DND-41 (cell line): ENCODE measurements around the gene TRIP4.
"Not testable (repeated sequence)": the region's sequence is repeated elsewhere in the genome, so short reads cannot be mapped to it uniquely, and the experiment has no call there.

Experiments
- ATAC-seq: fragments of 200-7000 bp; cut with Tn5 transposase; 3 replicates; pipeline ENCODE4 v1.9.1; 2021; ENCODE audit warnings: low read depth; ENCODE audit not compliant: insufficient read depth
- DNase-seq: peaks from one replicate; pipeline ENCODE4 v3.0.0-alpha.2; 2020
- H2AFZ ChIP-seq: 2 replicates; pipeline ENCODE4 v1.6.0; 2012; ENCODE audit warnings: low read depth, low read length
- H3K27ac ChIP-seq: 2 replicates; pipeline ENCODE4 v1.5.1; 2012; ENCODE audit warnings: low read length, inconsistent platforms
- H3K27me3 ChIP-seq: fragments of 200-600 bp; sonication (generic); 2 replicates; pipeline ENCODE4 v1.6.0; 2012; ENCODE audit warnings: low read length, mild to moderate bottlenecking, inconsistent platforms; ENCODE audit not compliant: insufficient read depth, poor library complexity
- H3K36me3 ChIP-seq: 2 replicates; pipeline ENCODE4 v1.5.1; 2012; ENCODE audit warnings: low read length, inconsistent platforms; ENCODE audit not compliant: insufficient read depth
- H3K4me1 ChIP-seq: 2 replicates; pipeline ENCODE4 v1.5.1; 2012; ENCODE audit warnings: mild to moderate bottlenecking, low read length; ENCODE audit not compliant: insufficient read depth
- H3K4me2 ChIP-seq: 2 replicates; pipeline ENCODE4 v1.6.0; 2012; ENCODE audit warnings: mild to moderate bottlenecking, moderate library complexity, low read length, inconsistent platforms; ENCODE audit not compliant: insufficient read depth
- H3K4me3 ChIP-seq, 2 experiments: fragments of 200-600 bp in 1 of 2; shearing (Covaris generic) in 1 of 2; 2 replicates each; pipeline ENCODE4 v1.5.1; 2012 to 2016; ENCODE audit warnings: inconsistent platforms in 2 of 2, low read length in 2 of 2, mild to moderate bottlenecking in 2 of 2, low read depth in 1 of 2, moderate library complexity in 1 of 2
- H3K79me2 ChIP-seq: 2 replicates; pipeline ENCODE4 v1.6.0; 2012; ENCODE audit warnings: low read length, inconsistent platforms; ENCODE audit not compliant: insufficient read depth
- H3K9ac ChIP-seq: 2 replicates; pipeline ENCODE4 v1.6.0; 2012; ENCODE audit warnings: low read depth, mild to moderate bottlenecking, inconsistent platforms, low read length, moderate library complexity
- H3K9me3 ChIP-seq: 2 replicates; pipeline ENCODE4 v1.5.1; 2012; ENCODE audit warnings: low read length, moderate library complexity, mild to moderate bottlenecking, inconsistent platforms; ENCODE audit not compliant: insufficient read depth, severe bottlenecking
- H4K20me1 ChIP-seq: 2 replicates; pipeline ENCODE4 v1.6.0; 2012; ENCODE audit warnings: low read length; ENCODE audit not compliant: insufficient read depth
- CTCF ChIP-seq: IDR thresholded peaks from 2 replicates; pipeline ENCODE4 v1.5.1; 2012; ENCODE audit warnings: borderline replicate concordance, low read length, moderate library complexity, mild to moderate bottlenecking; ENCODE audit not compliant: poor library complexity, severe bottlenecking; ENCODE audit errors: extremely low read depth
- EZH2 ChIP-seq: IDR thresholded peaks from 3 replicates; pipeline ENCODE4 v1.6.1; 2012; ENCODE audit warnings: borderline replicate concordance, low read depth, mild to moderate bottlenecking, moderate library complexity, low read length, inconsistent platforms; ENCODE audit not compliant: severe bottlenecking

Gene TRIP4

DNA sequence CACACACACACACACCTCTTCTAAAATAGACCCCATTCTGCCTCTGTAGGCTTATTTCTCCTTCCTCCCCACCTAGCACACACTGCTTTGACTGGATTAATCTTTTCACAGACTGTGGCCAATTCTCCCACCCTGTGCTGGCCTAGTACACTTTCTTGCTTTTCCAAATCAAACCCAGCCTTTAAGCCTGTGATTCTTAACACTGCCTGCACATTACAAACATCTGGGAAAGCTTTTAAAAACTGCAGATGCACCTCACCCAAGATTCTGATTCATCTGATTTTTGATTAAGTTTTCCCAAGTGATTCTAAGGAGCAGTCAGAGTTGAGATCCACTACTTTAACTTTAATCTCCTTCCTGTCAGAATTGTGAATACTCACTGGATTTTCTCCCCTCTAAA is 44.4 kb upstream of the TRIP4 start:
- Histone ChIP-seq H3K9me3 (no peaks in the 10 kb centered on the region), H3K27ac (no peak overlapping the region), H3K9ac (no peak overlapping the region), H4K20me1 (no peaks in the 10 kb centered on the region), H2AFZ (no peak overlapping the region), H3K36me3 (peaks cover 13% of the 10 kb centered on the region; the same call in 1 of the 2 replicates), H3K4me3 (no peak overlapping the region), H3K4me2 (no peak overlapping the region), H3K4me1 (no peaks in the 10 kb centered on the region), H3K27me3 (no peaks in the 10 kb centered on the region), H3K79me2 (peaks cover 28% of the 10 kb centered on the region)
- TF ChIP-seq EZH2 (no peak), CTCF (no peak)
- no peak for DNase-seq
- no peak for ATAC-seq

DNA sequence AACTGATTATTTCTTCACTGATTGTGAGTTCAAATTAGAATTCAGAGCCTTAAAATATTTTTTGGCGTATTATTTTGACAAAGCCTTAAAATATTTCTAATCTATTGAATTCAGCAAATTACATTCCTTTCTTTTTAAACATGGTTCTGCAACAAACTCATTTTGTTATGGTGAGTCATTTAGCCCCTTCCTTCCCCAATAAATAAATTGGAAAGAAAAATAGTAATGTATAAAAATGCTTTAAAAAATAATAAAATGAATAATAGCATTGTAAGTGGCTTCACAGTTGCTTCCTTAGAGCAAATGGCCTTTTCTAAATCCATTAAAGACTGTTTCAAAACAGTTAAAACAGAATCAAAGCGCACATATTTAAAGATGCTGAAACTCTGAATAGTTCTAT is 43.8 kb upstream of the TRIP4 start:
- peaks cover 13% of the 10 kb centered on the region; the same call in 1 of the 2 replicates for H3K36me3 ChIP-seq
- H4K20me1 ChIP-seq: no peaks in the 10 kb centered on the region
- H3K4me3 ChIP-seq: no peak overlapping the region
- H3K9me3 ChIP-seq: no peaks in the 10 kb centered on the region
- H3K27me3 ChIP-seq: no peaks in the 10 kb centered on the region
- DNase-seq (no peak), ATAC-seq (no peak)
- no peak overlapping the region for H2AFZ ChIP-seq
- no peaks in the 10 kb centered on the region for H3K4me1 ChIP-seq
- H3K79me2 ChIP-seq: peaks cover 28% of the 10 kb centered on the region
- TF ChIP-seq CTCF: no peak
- no peak overlapping the region for H3K9ac ChIP-seq
- no peak overlapping the region for H3K27ac ChIP-seq
- no peak overlapping the region for H3K4me2 ChIP-seq

- TF ChIP-seq EZH2 (no peak), CTCF (no peak)
- H3K27me3 ChIP-seq: no peaks in the 10 kb centered on the region
- no peak overlapping the region for H2AFZ ChIP-seq
- no peaks in the 10 kb centered on the region for H3K4me1 ChIP-seq
- H3K36me3 ChIP-seq: peaks cover 13% of the 10 kb centered on the region; the same call in 1 of the 2 replicates
- H3K79me2 ChIP-seq: peaks cover 34% of the 10 kb centered on the region
- H3K4me3 ChIP-seq: no peak overlapping the region
- no peak for ATAC-seq
- no peak overlapping the region for H3K9ac ChIP-seq
- no peak for DNase-seq
- no peak overlapping the region for H3K27ac ChIP-seq
- H4K20me1 ChIP-seq: no peaks in the 10 kb centered on the region; the same call in 1 of the 2 replicates
- H3K9me3 ChIP-seq: no peaks in the 10 kb centered on the region
- H3K4me2 ChIP-seq: no peak overlapping the region
Measured at GRCh38 chr15:64344651-64345294, 42.9 kb upstream of the TRIP4 start.

GRCh38 chr15:64346242-64346641 is 41.4 kb upstream of the TRIP4 start:
- Histone ChIP-seq H3K36me3 (peaks cover 13% of the 10 kb centered on the region; the same call in 1 of the 2 replicates), H3K79me2 (peaks cover 41% of the 10 kb centered on the region)
- not testable (repeated sequence) for H3K4me1 ChIP-seq

More at GRCh38 chr15:64346242-64346641, 41.4 kb upstream of the TRIP4 start:
- H3K27ac ChIP-seq, H3K4me3 ChIP-seq, H3K27me3 ChIP-seq, H4K20me1 ChIP-seq, H2AFZ ChIP-seq, H3K4me2 ChIP-seq, H3K9ac ChIP-seq, H3K9me3 ChIP-seq, DNase-seq, ATAC-seq: not testable (repeated sequence)
